SK-MEL-5 (cell line): ENCODE results near the gene KCNIP4. TPM values are rescaled to one million over a fixed set of nuclear protein-coding genes. Genes with fewer than 3 reads are reported as not detected.

Experiments
- DNase-seq: peaks from one replicate; pipeline ENCODE4 v3.0.0-alpha.2; 2016; ENCODE audit warnings: low read depth, low spot score
- in situ Hi-C: cut with HindIII; loops from 2 replicates; pipeline ENCODE4 v1.10.0; 2016; ENCODE audit warnings: low sequenced_read_pairs, high pct_unique_total_duplicates, low pct_unique_long_range_greater_than_20kb
- total RNA-seq: library from RNA; depleted of rRNA; stranded (reverse); fragments of >200 nt; shearing (Covaris generic); gene quantifications from 2 replicates; pipeline ENCODE4 v1.2.3, GENCODE V29; 2014

KCNIP4 gene
- total RNA-seq, 1 experiment from 2014 or later = not detected

- DNase-seq = no peak
- in situ Hi-C loops = no loop called here
Measured at GRCh38 chr4:21592970-21593670, 355.5 kb downstream of the KCNIP4 start.

GRCh38 chr4:21577056-21577455 is 371.5 kb downstream of the KCNIP4 start:
- in situ Hi-C loops = no loop called here
- DNase-seq = no peak

GRCh38 chr4:21571100-21571499 is 377.5 kb downstream of the KCNIP4 start:
- no peak for DNase-seq
- in situ Hi-C loops = no loop called here

- in situ Hi-C loops = no loop called here
- DNase-seq = no peak
Measured at GRCh38 chr4:21569638-21570037, 378.9 kb downstream of the KCNIP4 start.

- in situ Hi-C loops = no loop called here
- no peak for DNase-seq
Measured at GRCh38 chr4:21555083-21555482, 393.5 kb downstream of the KCNIP4 start.

GRCh38 chr4:21554500-21554899 is 394.1 kb downstream of the KCNIP4 start:
- in situ Hi-C loops = no loop called here
- DNase-seq = no peak

GRCh38 chr4:21554066-21554465 is 394.5 kb downstream of the KCNIP4 start:
- in situ Hi-C loops = no loop called here

GRCh38 chr4:21552455-21552854 is 396.1 kb downstream of the KCNIP4 start:
- in situ Hi-C loops = no loop called here

More at GRCh38 chr4:21554066-21554465, 394.5 kb downstream of the KCNIP4 start:
- DNase-seq = no peak

GRCh38 chr4:21544955-21545354 is 403.6 kb downstream of the KCNIP4 start:
- in situ Hi-C loops = loop anchor here (25.0 kb wide), 1 partner anchor 217 kb away; no protein-coding TSS in a partner anchor
- no peak for DNase-seq

More at GRCh38 chr4:21552455-21552854, 396.1 kb downstream of the KCNIP4 start:
- DNase-seq = no peak

GRCh38 chr4:21544415-21544814 is 404.2 kb downstream of the KCNIP4 start:
- DNase-seq = no peak
- in situ Hi-C loops = loop anchor here (25.0 kb wide), 1 partner anchor 218 kb away; no protein-coding TSS in a partner anchor

GRCh38 chr4:21543514-21543913 is 405.1 kb downstream of the KCNIP4 start:
- in situ Hi-C loops = loop anchor here (25.0 kb wide), 1 partner anchor 219 kb away; no protein-coding TSS in a partner anchor
- no peak for DNase-seq

GRCh38 chr4:21535898-21536297 is 412.7 kb downstream of the KCNIP4 start:
- DNase-seq = no peak
- in situ Hi-C loops = loop anchor here (25.0 kb wide), 1 partner anchor 226 kb away; no protein-coding TSS in a partner anchor

GRCh38 chr4:21531048-21531447 is 417.5 kb downstream of the KCNIP4 start:
- in situ Hi-C loops = loop anchor here (25.0 kb wide), 1 partner anchor 231 kb away; no protein-coding TSS in a partner anchor
- DNase-seq = no peak

GRCh38 chr4:21529214-21529613 is 419.4 kb downstream of the KCNIP4 start:
- DNase-seq = no peak
- in situ Hi-C loops = loop anchor here (25.0 kb wide), 1 partner anchor 233 kb away; no protein-coding TSS in a partner anchor

- in situ Hi-C loops = no loop called here
- no peak for DNase-seq
Measured at GRCh38 chr4:21522296-21522695, 426.3 kb downstream of the KCNIP4 start.

- DNase-seq = no peak
- in situ Hi-C loops = no loop called here
Measured at GRCh38 chr4:21517126-21517859, 431.3 kb downstream of the KCNIP4 start.

GRCh38 chr4:21514022-21514694 is 434.4 kb downstream of the KCNIP4 start:
- in situ Hi-C loops = no loop called here
- no peak for DNase-seq

- peak; percentile 69 for DNase-seq
- in situ Hi-C loops = no loop called here
Measured at GRCh38 chr4:21512353-21512752, 436.2 kb downstream of the KCNIP4 start.
